Measurements from ENCODE around the gene ICOS. TPM values are rescaled to one million over a fixed set of nuclear protein-coding genes. Genes with fewer than 3 reads are reported as not detected.
"Not testable (repeated sequence)": the region's sequence is repeated elsewhere in the genome, so short reads cannot be mapped to it uniquely, and the experiment has no call there.

The ICOS gene
- total RNA-seq, 8 experiments from 2014 or later: 0.14 TPM; not detected in 7

GRCh38 chr2:203959672-203960071, 23.1 kb downstream of the ICOS start:
- no peak overlapping the region for H3K4me3 ChIP-seq
- ATAC-seq (replicated peaks in 6 of 8): peak in 6 of 8 experiments; percentile 9 to 88 (median 54)
- H3K27ac ChIP-seq: no peak overlapping the region
- WGBS, 10 experiments: 0 to 100% (median 77%) methylated on average over 1 to 4 of the region's 4 CpGs; no CpG with 5 or more reads in 4 of the 10 experiments
- no peaks in the 10 kb centered on the region for H3K4me1 ChIP-seq (replicated peaks in 1 of 2)
- in situ Hi-C loops (cut with MboI; ENCODE audit: low pct_unique_long_range_greater_than_20kb in 2 of 9, low sequenced_read_pairs in 9 of 9, unreplicated experiment in 9 of 9): no loop called here

GRCh38 chr2:203960811-203961210, 24.2 kb downstream of the ICOS start:
- ATAC-seq (replicated peaks in 6 of 8): no peak
- no peak overlapping the region for H3K27ac ChIP-seq
- no peaks in the 10 kb centered on the region for H3K4me1 ChIP-seq (replicated peaks in 1 of 2)
- in situ Hi-C loops (cut with MboI; ENCODE audit: low pct_unique_long_range_greater_than_20kb in 2 of 9, low sequenced_read_pairs in 9 of 9, unreplicated experiment in 9 of 9): no loop called here
- H3K4me3 ChIP-seq: no peak overlapping the region
- WGBS, 10 experiments: 42 to 100% (median 80%) methylated on average over 1 to 2 of the region's 2 CpGs; no CpG with 5 or more reads in 2 of the 10 experiments

GRCh38 chr2:203965190-203965589, 28.6 kb downstream of the ICOS start:
- 0 to 80% (median 78%) methylated on average over 1 to 3 of the region's 7 CpGs; no CpG with 5 or more reads in 7 of the 10 experiments for WGBS, 10 experiments
- in situ Hi-C loops (cut with MboI; ENCODE audit: low pct_unique_long_range_greater_than_20kb in 2 of 9, low sequenced_read_pairs in 9 of 9, unreplicated experiment in 9 of 9); H3K4me1 ChIP-seq (replicated peaks in 1 of 2); H3K4me3 ChIP-seq; H3K27ac ChIP-seq; ATAC-seq (replicated peaks in 6 of 8): not testable (repeated sequence)

- Histone ChIP-seq H3K4me1 (replicated peaks in 1 of 2) (no peaks in the 10 kb centered on the region), H3K4me3 (no peak overlapping the region), H3K27ac (no peak overlapping the region)
- in situ Hi-C loops (cut with MboI; ENCODE audit: low pct_unique_long_range_greater_than_20kb in 2 of 9, low sequenced_read_pairs in 9 of 9, unreplicated experiment in 9 of 9): no loop called here
- no peak for ATAC-seq (replicated peaks in 6 of 8)
- 5 to 100% (median 84%) methylated on average over 1 to 5 of the region's 5 CpGs for WGBS, 10 experiments
Observed at GRCh38 chr2:203971251-203971650, 34.7 kb downstream of the ICOS start.

- no peak overlapping the region for H3K4me3 ChIP-seq
- in situ Hi-C loops (cut with MboI; ENCODE audit: low pct_unique_long_range_greater_than_20kb in 2 of 9, low sequenced_read_pairs in 9 of 9, unreplicated experiment in 9 of 9): no loop called here
- H3K4me1 ChIP-seq (replicated peaks in 1 of 2): no peaks in the 10 kb centered on the region
- no peak overlapping the region for H3K27ac ChIP-seq
- no peak for ATAC-seq (replicated peaks in 6 of 8)
Observed at GRCh38 chr2:203972066-203972465, 35.5 kb downstream of the ICOS start.

- no peak overlapping the region for H3K4me3 ChIP-seq
- 22 to 100% (median 67%) methylated on average over 1 to 2 of the region's 2 CpGs; no CpG with 5 or more reads in 2 of the 10 experiments for WGBS, 10 experiments
- no peak overlapping the region for H3K27ac ChIP-seq
- no peak for ATAC-seq (replicated peaks in 6 of 8)
- H3K4me1 ChIP-seq (replicated peaks in 1 of 2): no peaks in the 10 kb centered on the region
- in situ Hi-C loops (cut with MboI; ENCODE audit: low pct_unique_long_range_greater_than_20kb in 2 of 9, low sequenced_read_pairs in 9 of 9, unreplicated experiment in 9 of 9): no loop called here
Observed at GRCh38 chr2:203973000-203973399, 36.4 kb downstream of the ICOS start.

GRCh38 chr2:203973676-203974075, 37.1 kb downstream of the ICOS start:
- Histone ChIP-seq H3K4me1 (replicated peaks in 1 of 2) (no peaks in the 10 kb centered on the region), H3K4me3 (no peak overlapping the region), H3K27ac (no peak overlapping the region)
- WGBS, 10 experiments: 8 to 62% (median 34%) methylated on average over 1 to 3 of the region's 3 CpGs; no CpG with 5 or more reads in 4 of the 10 experiments
- no peak for ATAC-seq (replicated peaks in 6 of 8)
- in situ Hi-C loops (cut with MboI; ENCODE audit: low pct_unique_long_range_greater_than_20kb in 2 of 9, low sequenced_read_pairs in 9 of 9, unreplicated experiment in 9 of 9): no loop called here

GRCh38 chr2:203975912-203976311, 39.3 kb downstream of the ICOS start:
- H3K27ac ChIP-seq: no peak overlapping the region
- no peak overlapping the region for H3K4me3 ChIP-seq
- in situ Hi-C loops (cut with MboI; ENCODE audit: low pct_unique_long_range_greater_than_20kb in 2 of 9, low sequenced_read_pairs in 9 of 9, unreplicated experiment in 9 of 9): no loop called here
- WGBS, 10 experiments: 17 to 84% (median 42%) methylated on average over 1 to 2 of the region's 2 CpGs; no CpG with 5 or more reads in 2 of the 10 experiments
- no peak for ATAC-seq (replicated peaks in 6 of 8)
- no peaks in the 10 kb centered on the region for H3K4me1 ChIP-seq (replicated peaks in 1 of 2)

GRCh38 chr2:203982276-203982675, 45.7 kb downstream of the ICOS start:
- Histone ChIP-seq H3K4me3 (no peak overlapping the region), H3K27ac (no peak overlapping the region), H3K4me1 (replicated peaks in 1 of 2) (no peaks in the 10 kb centered on the region)
- no peak for ATAC-seq (replicated peaks in 6 of 8)
- 21 to 93% (median 63%) methylated on average over 1 to 3 of the region's 3 CpGs; no CpG with 5 or more reads in 3 of the 10 experiments for WGBS, 10 experiments
- in situ Hi-C loops (cut with MboI; ENCODE audit: low pct_unique_long_range_greater_than_20kb in 2 of 9, low sequenced_read_pairs in 9 of 9, unreplicated experiment in 9 of 9): no loop called here

- WGBS, 10 experiments: 0 to 93% (median 64%) methylated on average over 1 to 5 of the region's 5 CpGs; no CpG with 5 or more reads in 2 of the 10 experiments
- H3K27ac ChIP-seq: no peak overlapping the region
- ATAC-seq (replicated peaks in 6 of 8): no peak
- in situ Hi-C loops (cut with MboI; ENCODE audit: low pct_unique_long_range_greater_than_20kb in 2 of 9, low sequenced_read_pairs in 9 of 9, unreplicated experiment in 9 of 9): no loop called here
- no peak overlapping the region for H3K4me3 ChIP-seq
- H3K4me1 ChIP-seq (replicated peaks in 1 of 2): no peaks in the 10 kb centered on the region
Observed at GRCh38 chr2:203983064-203983715, 46.6 kb downstream of the ICOS start.

GRCh38 chr2:203985978-203986377, 49.4 kb downstream of the ICOS start:
- 25 to 100% (median 77%) methylated on average over 1 to 3 of the region's 3 CpGs; no CpG with 5 or more reads in 4 of the 10 experiments for WGBS, 10 experiments
- in situ Hi-C loops (cut with MboI; ENCODE audit: low pct_unique_long_range_greater_than_20kb in 2 of 9, low sequenced_read_pairs in 9 of 9, unreplicated experiment in 9 of 9); H3K4me1 ChIP-seq (replicated peaks in 1 of 2); H3K4me3 ChIP-seq; H3K27ac ChIP-seq; ATAC-seq (replicated peaks in 6 of 8): not testable (repeated sequence)

GRCh38 chr2:203987959-203988358, 51.4 kb downstream of the ICOS start:
- H3K4me1 ChIP-seq (replicated peaks in 1 of 2): no peaks in the 10 kb centered on the region
- no peak overlapping the region for H3K27ac ChIP-seq
- ATAC-seq (replicated peaks in 6 of 8): no peak
- WGBS, 10 experiments: 51 to 100% (median 87%) methylated on average over 1 to 2 of the region's 2 CpGs
- H3K4me3 ChIP-seq: no peak overlapping the region
- in situ Hi-C loops (cut with MboI; ENCODE audit: low pct_unique_long_range_greater_than_20kb in 2 of 9, low sequenced_read_pairs in 9 of 9, unreplicated experiment in 9 of 9): no loop called here

- WGBS, 10 experiments: 27 to 100% (median 81%) methylated on average over 1 to 6 of the region's 6 CpGs
- no peak for ATAC-seq (replicated peaks in 6 of 8)
- in situ Hi-C loops (cut with MboI; ENCODE audit: low pct_unique_long_range_greater_than_20kb in 2 of 9, low sequenced_read_pairs in 9 of 9, unreplicated experiment in 9 of 9): no loop called here
- Histone ChIP-seq H3K4me1 (replicated peaks in 1 of 2) (no peaks in the 10 kb centered on the region), H3K27ac (no peak overlapping the region), H3K4me3 (no peak overlapping the region)
Observed at GRCh38 chr2:203988500-203989260, 52.1 kb downstream of the ICOS start.
